ENCODE measurements around the gene POLR1A.

DNA sequence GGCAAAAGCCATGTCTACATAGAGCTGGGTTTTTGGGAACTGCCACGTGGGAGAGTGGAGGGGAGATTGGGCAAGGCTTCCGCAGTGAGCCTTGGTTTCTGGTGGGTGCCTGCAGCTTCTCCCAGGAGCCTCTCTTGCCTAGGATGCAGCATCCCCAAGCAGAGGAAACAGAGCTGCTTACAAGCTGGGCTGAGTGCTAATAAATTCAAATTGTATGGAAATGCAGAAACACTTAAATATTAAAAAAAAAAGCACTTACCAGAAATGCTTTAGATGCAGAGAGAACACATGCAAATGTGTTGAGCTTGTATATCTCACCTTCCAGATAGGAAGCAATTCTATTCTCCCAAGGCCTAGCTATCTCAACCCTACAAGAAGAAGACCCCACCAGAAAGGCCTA is 120.9 kb downstream of the POLR1A start:
- no peak for TF ChIP-seq CTCF (IDR thresholded peaks at IDR 0.05)
- no peak for TF ChIP-seq POLR2AphosphoS5 (IDR thresholded peaks at IDR 0.05)
- no peak for TF ChIP-seq POLR2A (IDR thresholded peaks at IDR 0.05)
- TF ChIP-seq EP300 (IDR thresholded peaks at IDR 0.05; ENCODE audit: low read depth): no peak
